ENCODE results near the gene SIRPA. TPM values are rescaled to one million over a fixed set of nuclear protein-coding genes. Genes with fewer than 3 reads are reported as not detected.

Gene SIRPA
- total RNA-seq, 1 experiment from 2014 or later, result 37.7 TPM

- DNase-seq, result no peak
- no peaks in the 10 kb centered on the region for H3K27me3 ChIP-seq
- H3K4me3 ChIP-seq, result no peak overlapping the region
- H3K9me3 ChIP-seq, result no peaks in the 10 kb centered on the region
- no peaks in the 10 kb centered on the region for H3K36me3 ChIP-seq
Observed at GRCh38 chr20:1945134-1945618, 50.0 kb downstream of the SIRPA start.

- no peak for DNase-seq
- H3K27me3 ChIP-seq, result no peaks in the 10 kb centered on the region
- H3K36me3 ChIP-seq, result no peaks in the 10 kb centered on the region
- H3K4me3 ChIP-seq, result no peak overlapping the region
- H3K9me3 ChIP-seq, result no peaks in the 10 kb centered on the region
Observed at GRCh38 chr20:1945660-1946059, 50.5 kb downstream of the SIRPA start.

GRCh38 chr20:1946442-1946761, 51.2 kb downstream of the SIRPA start:
- Histone ChIP-seq H3K27me3 (no peaks in the 10 kb centered on the region), H3K9me3 (no peaks in the 10 kb centered on the region), H3K4me3 (no peak overlapping the region), H3K36me3 (no peaks in the 10 kb centered on the region)
- DNase-seq, result no peak

- Histone ChIP-seq H3K27me3 (no peaks in the 10 kb centered on the region), H3K36me3 (no peaks in the 10 kb centered on the region), H3K9me3 (no peaks in the 10 kb centered on the region), H3K4me3 (no peak overlapping the region)
- no peak for DNase-seq
Observed at GRCh38 chr20:1946762-1947534, 51.7 kb downstream of the SIRPA start.

GRCh38 chr20:1947535-1947846, 52.3 kb downstream of the SIRPA start:
- no peaks in the 10 kb centered on the region for H3K36me3 ChIP-seq
- no peak for DNase-seq
- H3K27me3 ChIP-seq, result no peaks in the 10 kb centered on the region

GRCh38 chr20:1949347-1950100, 54.3 kb downstream of the SIRPA start:
- Histone ChIP-seq H3K27me3 (no peaks in the 10 kb centered on the region), H3K4me3 (no peak overlapping the region), H3K36me3 (no peaks in the 10 kb centered on the region), H3K9me3 (no peaks in the 10 kb centered on the region)
- DNase-seq, result no peak

More at GRCh38 chr20:1947535-1947846, 52.3 kb downstream of the SIRPA start:
- Histone ChIP-seq H3K4me3 (no peak overlapping the region), H3K9me3 (no peaks in the 10 kb centered on the region)

GRCh38 chr20:1950836-1951235, 55.6 kb downstream of the SIRPA start:
- no peaks in the 10 kb centered on the region for H3K9me3 ChIP-seq
- H3K4me3 ChIP-seq, result no peak overlapping the region
- no peaks in the 10 kb centered on the region for H3K27me3 ChIP-seq
- DNase-seq, result no peak
- H3K36me3 ChIP-seq, result no peaks in the 10 kb centered on the region

- DNase-seq, result no peak
- Histone ChIP-seq H3K36me3 (no peaks in the 10 kb centered on the region), H3K27me3 (no peaks in the 10 kb centered on the region), H3K9me3 (no peaks in the 10 kb centered on the region), H3K4me3 (no peak overlapping the region)
Observed at GRCh38 chr20:1951436-1952115, 56.4 kb downstream of the SIRPA start.

- Histone ChIP-seq H3K27me3 (no peaks in the 10 kb centered on the region), H3K36me3 (no peaks in the 10 kb centered on the region), H3K9me3 (no peaks in the 10 kb centered on the region)
Observed at GRCh38 chr20:1952737-1953530, 57.7 kb downstream of the SIRPA start.

GRCh38 chr20:1953621-1954020, 58.4 kb downstream of the SIRPA start:
- Histone ChIP-seq H3K36me3 (no peaks in the 10 kb centered on the region), H3K27me3 (no peaks in the 10 kb centered on the region)
- no peak for DNase-seq

More at GRCh38 chr20:1952737-1953530, 57.7 kb downstream of the SIRPA start:
- DNase-seq, result no peak
- H3K4me3 ChIP-seq, result no peak overlapping the region

GRCh38 chr20:1955217-1955616, 60.0 kb downstream of the SIRPA start:
- Histone ChIP-seq H3K9me3 (no peaks in the 10 kb centered on the region), H3K27me3 (no peaks in the 10 kb centered on the region), H3K4me3 (no peak overlapping the region), H3K36me3 (no peaks in the 10 kb centered on the region)
- DNase-seq, result no peak

More at GRCh38 chr20:1953621-1954020, 58.4 kb downstream of the SIRPA start:
- no peaks in the 10 kb centered on the region for H3K9me3 ChIP-seq
- H3K4me3 ChIP-seq, result no peak overlapping the region

- DNase-seq, result no peak
- H3K4me3 ChIP-seq, result no peak overlapping the region
- H3K9me3 ChIP-seq, result no peaks in the 10 kb centered on the region
- no peaks in the 10 kb centered on the region for H3K27me3 ChIP-seq
- no peaks in the 10 kb centered on the region for H3K36me3 ChIP-seq
Observed at GRCh38 chr20:1958426-1958825, 63.2 kb downstream of the SIRPA start.

- no peaks in the 10 kb centered on the region for H3K9me3 ChIP-seq
- no peaks in the 10 kb centered on the region for H3K27me3 ChIP-seq
- H3K36me3 ChIP-seq, result no peaks in the 10 kb centered on the region
- no peak for DNase-seq
- no peak overlapping the region for H3K4me3 ChIP-seq
Observed at GRCh38 chr20:1959156-1959555, 63.9 kb downstream of the SIRPA start.

GRCh38 chr20:1961374-1961773, 66.2 kb downstream of the SIRPA start:
- no peak overlapping the region for H3K4me3 ChIP-seq

GRCh38 chr20:1964061-1964460, 68.9 kb downstream of the SIRPA start:
- Histone ChIP-seq H3K27me3 (no peaks in the 10 kb centered on the region), H3K4me3 (no peak overlapping the region), H3K36me3 (no peaks in the 10 kb centered on the region), H3K9me3 (no peaks in the 10 kb centered on the region)
- DNase-seq, result no peak

More at GRCh38 chr20:1961374-1961773, 66.2 kb downstream of the SIRPA start:
- no peaks in the 10 kb centered on the region for H3K27me3 ChIP-seq
- H3K36me3 ChIP-seq, result no peaks in the 10 kb centered on the region
- H3K9me3 ChIP-seq, result no peaks in the 10 kb centered on the region
- DNase-seq, result no peak

- no peaks in the 10 kb centered on the region for H3K9me3 ChIP-seq
- no peak overlapping the region for H3K4me3 ChIP-seq
- DNase-seq, result no peak
- H3K27me3 ChIP-seq, result no peaks in the 10 kb centered on the region
- H3K36me3 ChIP-seq, result no peaks in the 10 kb centered on the region
Observed at GRCh38 chr20:1964659-1965405, 69.6 kb downstream of the SIRPA start.
